Thyroid gland (tissue), 4 donors: ENCODE results near the gene SPTB. TPM values are rescaled to one million over a fixed set of nuclear protein-coding genes. Genes with fewer than 3 reads are reported as not detected.

Source experiments
- DNase-seq, 2 donors: peaks; one replicate each; pipeline ENCODE4 v3.0.0-alpha.2; 2019
- H3K27ac ChIP-seq, 3 donors: fragments of 200-600 bp; sonication (generic); 1 replicate in 2 of 3; 2 replicates in 1 of 3; pipeline ENCODE4 v1.5.1; 2016 to 2019; ENCODE audit warnings: mild to moderate bottlenecking in 1 of 3, moderate library complexity in 1 of 3
- H3K27me3 ChIP-seq: fragments of 200-600 bp; sonication (generic); one replicate; pipeline ENCODE4 v1.5.1; 2019
- H3K36me3 ChIP-seq, 2 donors: fragments of 200-600 bp; sonication (generic); one replicate each; pipeline ENCODE4 v1.5.1; 2016 to 2019
- H3K4me1 ChIP-seq, 2 donors: fragments of 200-600 bp; sonication (generic); one replicate each; pipeline ENCODE4 v1.5.1; 2017 to 2019
- H3K4me3 ChIP-seq, 3 donors: fragments of 200-600 bp; sonication (generic); replicated peaks in 1 of 3; 1 replicate in 2 of 3; 2 replicates in 1 of 3; pipeline ENCODE4 v1.5.1; 2016; ENCODE audit warnings: mild to moderate bottlenecking in 1 of 3
- H3K9me3 ChIP-seq: fragments of 200-600 bp; sonication (generic); one replicate; pipeline ENCODE4 v1.5.1; 2017
- POLR2A ChIP-seq, 2 donors: fragments of 450-650 bp; IDR thresholded peaks; one replicate each; pipeline ENCODE4 v1.6.1; 2017; ENCODE audit warnings: antibody characterized with exemption in 2 of 2, mild to moderate bottlenecking in 2 of 2, moderate library complexity in 1 of 2
- WGBS, 2 donors: methylation state at CpG; one replicate each; pipeline ENCODE4 v1.1.5; 2017; 5-methylcytosine and 5-hydroxymethylcytosine counted together
- intact Hi-C: fragments of 100-400 bp; cut with DNase I; formaldehyde crosslinking; loops from one replicate; pipeline ENCODE4 v1.15.1; 2023
- total RNA-seq, 4 donors: library from RNA; depleted of rRNA; stranded (reverse); fragments of >200 nt; gene quantifications; one replicate each; pipeline ENCODE4 v1.2.3, GENCODE V29; 2016
- TF ChIP-seq, protein P1 (sequence below), 6 experiments: fragments of 200-600 bp in 3 of 6; fragments of 450-650 bp in 3 of 6; sonication (generic) in 3 of 6; IDR thresholded peaks; one replicate each; pipeline ENCODE4 v1.5.1; 2016 to 2019; ENCODE audit warnings: antibody characterized with exemption in 6 of 6, mild to moderate bottlenecking in 2 of 6, inconsistent platforms in 1 of 6, moderate library complexity in 1 of 6

Gene SPTB
- total RNA-seq, 4 donors from 2014 or later: 0.33 to 1.9 (median 0.61) TPM

DNA sequence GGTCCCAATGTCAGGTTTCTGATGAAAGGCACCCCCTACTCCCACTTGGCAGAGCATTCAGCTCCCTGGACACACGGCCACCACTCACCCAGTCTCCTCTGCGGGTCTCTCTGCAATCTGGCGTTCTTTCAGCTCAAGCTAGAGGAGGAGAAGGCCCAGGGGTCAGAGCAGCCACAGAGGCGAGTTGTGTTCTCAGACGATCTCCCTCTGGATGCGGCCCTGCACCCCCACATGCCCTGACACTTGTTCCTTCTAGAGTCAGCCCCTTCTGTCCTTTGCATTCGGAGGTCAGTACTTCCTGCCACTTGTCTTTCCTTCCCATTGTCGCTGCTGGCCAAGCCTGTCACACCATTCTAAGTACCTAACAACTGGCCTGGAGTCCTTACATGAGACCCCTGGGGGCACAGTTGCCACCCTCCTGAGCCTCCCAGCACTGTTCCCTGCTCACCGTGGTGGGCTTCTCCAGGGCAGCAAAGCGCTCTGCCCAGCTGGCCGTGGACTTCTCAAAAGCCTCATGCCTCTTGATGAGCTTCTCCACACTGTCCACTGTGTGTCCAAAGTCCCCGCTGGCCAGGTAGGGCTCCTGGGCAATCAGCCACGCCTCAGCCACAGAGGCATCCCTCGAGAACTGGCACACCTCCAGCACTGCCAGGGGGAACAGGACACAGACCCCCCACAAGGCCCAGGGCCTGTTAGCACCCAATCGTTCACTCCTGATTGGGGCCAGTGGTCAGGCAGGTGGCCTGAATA is 112.3 kb downstream of the SPTB start:
- peaks cover 4 to 16% of the 10 kb centered on the region in 2 donors for H3K4me1 ChIP-seq
- no peaks in the 10 kb centered on the region for H3K9me3 ChIP-seq
- intact Hi-C loops: no loop called here
- H3K27me3 ChIP-seq: no peaks in the 10 kb centered on the region
- no peak for TF ChIP-seq POLR2A (IDR thresholded peaks at IDR 0.05)
- TF ChIP-seq, protein P1, sequence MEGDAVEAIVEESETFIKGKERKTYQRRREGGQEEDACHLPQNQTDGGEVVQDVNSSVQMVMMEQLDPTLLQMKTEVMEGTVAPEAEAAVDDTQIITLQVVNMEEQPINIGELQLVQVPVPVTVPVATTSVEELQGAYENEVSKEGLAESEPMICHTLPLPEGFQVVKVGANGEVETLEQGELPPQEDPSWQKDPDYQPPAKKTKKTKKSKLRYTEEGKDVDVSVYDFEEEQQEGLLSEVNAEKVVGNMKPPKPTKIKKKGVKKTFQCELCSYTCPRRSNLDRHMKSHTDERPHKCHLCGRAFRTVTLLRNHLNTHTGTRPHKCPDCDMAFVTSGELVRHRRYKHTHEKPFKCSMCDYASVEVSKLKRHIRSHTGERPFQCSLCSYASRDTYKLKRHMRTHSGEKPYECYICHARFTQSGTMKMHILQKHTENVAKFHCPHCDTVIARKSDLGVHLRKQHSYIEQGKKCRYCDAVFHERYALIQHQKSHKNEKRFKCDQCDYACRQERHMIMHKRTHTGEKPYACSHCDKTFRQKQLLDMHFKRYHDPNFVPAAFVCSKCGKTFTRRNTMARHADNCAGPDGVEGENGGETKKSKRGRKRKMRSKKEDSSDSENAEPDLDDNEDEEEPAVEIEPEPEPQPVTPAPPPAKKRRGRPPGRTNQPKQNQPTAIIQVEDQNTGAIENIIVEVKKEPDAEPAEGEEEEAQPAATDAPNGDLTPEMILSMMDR (IDR thresholded peaks at IDR 0.05): no peak
- no peak overlapping the region for H3K4me3 ChIP-seq
- no peak overlapping the region for H3K27ac ChIP-seq
- no peaks in the 10 kb centered on the region for H3K36me3 ChIP-seq
- 74 to 75% methylated on average over 12 to 15 of the region's 15 CpGs for WGBS, 2 donors
- DNase-seq: peak; percentile 35 to 45

DNA sequence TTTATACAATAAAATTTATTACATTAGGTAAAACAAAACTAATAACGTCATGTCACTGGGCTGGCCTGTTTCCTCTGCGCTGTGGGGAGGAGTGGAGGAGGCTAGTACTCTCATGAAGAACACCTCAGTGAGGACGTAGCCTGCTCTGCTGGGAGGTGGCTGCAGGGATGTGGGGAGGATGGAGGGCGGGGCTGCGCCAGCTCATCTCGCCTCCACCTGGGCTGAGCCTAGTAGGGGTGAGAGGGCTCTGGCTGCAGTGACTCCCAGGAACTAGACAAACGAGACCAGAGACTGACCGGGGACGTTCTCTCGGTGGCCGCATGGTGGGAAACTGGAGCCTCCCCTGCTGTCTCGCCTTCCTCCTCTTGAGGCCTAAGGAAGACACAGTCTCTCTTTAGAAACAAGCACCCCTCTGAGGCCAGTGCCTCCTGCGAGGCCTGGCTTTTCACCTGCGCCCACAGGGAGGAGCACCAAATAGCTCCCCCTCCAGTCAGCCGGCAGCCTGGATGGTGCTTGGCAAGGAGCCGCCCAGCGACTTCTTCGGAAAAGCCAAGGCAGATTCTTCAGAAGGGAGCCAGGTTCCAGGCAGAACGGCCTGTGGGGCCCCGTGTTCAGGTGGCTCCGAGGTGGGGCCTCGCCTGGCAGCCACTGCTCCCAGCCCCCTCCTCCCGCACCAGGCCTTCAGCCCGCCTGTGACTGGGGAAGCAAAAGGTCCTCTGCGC is 113.1 kb downstream of the SPTB start:
- Histone ChIP-seq H3K27ac (no peak overlapping the region), H3K36me3 (no peaks in the 10 kb centered on the region), H3K27me3 (no peaks in the 10 kb centered on the region), H3K9me3 (no peaks in the 10 kb centered on the region), H3K4me1 (peaks cover 12 to 24% of the 10 kb centered on the region in 2 donors), H3K4me3 (no peak overlapping the region)
- no peak for TF ChIP-seq POLR2A (IDR thresholded peaks at IDR 0.05)
- TF ChIP-seq, protein P1 (IDR thresholded peaks at IDR 0.05): no peak
- no peak for DNase-seq
- intact Hi-C loops: no loop called here
- 84 to 89% methylated on average over 18 to 24 of the region's 25 CpGs for WGBS, 2 donors

DNA sequence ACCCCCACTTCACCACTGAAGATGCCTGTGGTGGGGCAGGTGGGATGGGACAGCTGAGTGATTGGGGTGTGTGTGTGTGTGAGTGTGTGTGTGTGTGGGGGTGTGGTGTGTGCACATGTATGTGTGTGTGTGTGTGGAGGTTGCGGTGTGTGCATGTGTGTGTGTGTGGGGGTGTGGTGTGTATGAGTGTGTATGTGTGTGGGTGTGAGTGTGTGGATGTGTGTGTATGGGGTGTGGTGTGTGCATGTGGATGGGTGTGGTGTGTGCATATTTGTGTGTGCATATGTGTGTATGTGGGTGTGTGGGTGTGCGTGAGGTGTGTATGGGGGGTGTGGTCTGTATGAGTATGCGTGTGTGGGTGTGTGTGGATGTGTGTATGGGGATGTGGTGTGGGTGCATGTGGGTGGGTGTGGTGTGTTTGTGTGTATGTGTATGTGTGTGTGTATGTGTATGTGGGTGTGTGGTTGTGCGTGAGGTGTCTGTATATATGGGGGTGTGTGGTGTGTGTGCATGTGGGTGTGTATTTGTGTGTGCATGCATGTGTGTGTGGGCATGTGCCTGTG is 113.9 kb downstream of the SPTB start:
- Histone ChIP-seq H3K27me3 (no peaks in the 10 kb centered on the region), H3K36me3 (no peaks in the 10 kb centered on the region), H3K4me3 (no peak overlapping the region), H3K27ac (no peak overlapping the region), H3K4me1 (peaks cover 19 to 31% of the 10 kb centered on the region in 2 donors), H3K9me3 (no peaks in the 10 kb centered on the region)
- TF ChIP-seq POLR2A (IDR thresholded peaks at IDR 0.05): no peak
- TF ChIP-seq, protein P1 (IDR thresholded peaks at IDR 0.05): no peak
- intact Hi-C loops: loop anchor here (2.0 kb wide), 1 partner anchor 93 kb away; no protein-coding TSS in a partner anchor
- no peak for DNase-seq
- 95 to 98% methylated on average over 4 of the region's 4 CpGs for WGBS, 2 donors

DNA sequence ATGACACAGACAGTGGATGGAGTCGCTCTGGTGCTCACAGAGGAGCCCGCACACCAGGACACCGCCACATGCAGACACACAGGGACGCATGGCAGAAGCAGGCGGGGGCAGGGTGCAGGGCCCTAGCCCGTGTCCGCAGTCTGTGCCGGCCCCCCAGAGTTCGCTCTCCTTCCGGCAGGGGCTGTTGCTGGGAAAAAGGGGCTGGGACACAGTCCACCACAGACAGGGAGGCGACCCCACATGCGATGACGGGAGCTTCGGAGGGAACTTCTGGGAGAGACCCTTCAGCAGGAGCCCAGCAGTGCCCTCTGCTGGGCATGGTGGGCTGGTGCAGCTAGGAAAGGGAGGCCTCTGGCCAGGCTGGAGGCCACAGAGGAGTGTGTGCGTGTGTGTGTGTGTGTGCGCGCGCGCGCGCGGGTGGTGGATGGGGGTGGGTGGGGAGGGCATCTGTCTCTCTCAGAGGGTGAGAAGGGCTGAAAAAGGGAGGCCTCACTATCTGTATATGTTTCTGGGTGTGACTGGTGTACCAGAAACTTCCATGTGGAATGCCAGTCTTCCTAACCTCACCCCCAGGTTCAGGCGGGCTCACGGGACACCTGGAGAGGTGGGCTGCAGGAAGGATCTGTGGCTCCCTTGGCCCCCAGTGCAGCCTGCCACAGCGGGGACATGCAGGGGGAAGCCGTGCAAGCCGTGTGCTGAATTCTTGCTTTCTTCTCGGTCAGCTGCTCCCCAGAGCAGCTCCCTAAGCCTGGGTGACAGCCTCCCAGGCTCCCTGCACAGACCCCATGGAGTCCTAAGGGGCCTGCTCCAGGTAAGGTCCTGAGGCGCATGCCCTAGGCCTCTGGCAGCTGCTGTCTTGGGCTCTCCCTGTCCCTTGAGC is 114.8 kb downstream of the SPTB start:
- Histone ChIP-seq H3K4me1 (peaks cover 19 to 32% of the 10 kb centered on the region in 2 donors), H3K27ac (no peak overlapping the region), H3K36me3 (no peaks in the 10 kb centered on the region), H3K4me3 (no peak overlapping the region), H3K27me3 (no peaks in the 10 kb centered on the region), H3K9me3 (no peaks in the 10 kb centered on the region)
- 29 to 40% methylated on average over 18 to 20 of the region's 29 CpGs for WGBS, 2 donors
- TF ChIP-seq POLR2A (IDR thresholded peaks at IDR 0.05): no peak
- TF ChIP-seq, protein P1 (IDR thresholded peaks at IDR 0.05): peak; percentile 86 to 94 (median 90)
- intact Hi-C loops: loop anchor here (2.0 kb wide), 1 partner anchor 92 kb away; no protein-coding TSS in a partner anchor
- DNase-seq: peak; percentile 65 to 74
